PC-3 (cell line): ENCODE data around the gene LOXL4. TPM values are rescaled to one million over a fixed set of nuclear protein-coding genes. Genes with fewer than 3 reads are reported as not detected.
A peak's percentile ranks its signal among the peaks of the same experiment; 100 is the strongest.

Source experiments
- ATAC-seq: fragments of 200-7000 bp; cut with Tn5 transposase; 2 replicates; pipeline ENCODE4 v1.9.1; 2020; ENCODE audit warnings: mild to moderate bottlenecking, moderate library complexity
- Bru-seq: library from RNA; stranded (reverse); fragments of 400-500 nt; gene quantifications from one replicate; lab custom pipeline; 2021; lab: Mats Ljungman, UMichigan
- BruChase-seq, 2 experiments: library from RNA; stranded (reverse); fragments of 400-500 nt; gene quantifications; one replicate each; lab custom pipeline; 2021; lab: Mats Ljungman, UMichigan
- BruUV-seq: library from RNA; stranded (reverse); fragments of 400-500 nt; replicated peaks from 2 replicates; lab custom pipeline; 2021; lab: Mats Ljungman, UMichigan
- CTCF ChIA-PET: fragments of 300-600 bp; sonication (Branson Sonifier 250); formaldehyde crosslinking; loops from one replicate; lab custom pipeline; 2022; ENCODE audit warnings: antibody characterized with exemption; lab: Charles Lee
- POLR2A ChIA-PET: fragments of 300-600 bp; sonication (Branson Sonifier 250); formaldehyde crosslinking; loops from one replicate; lab custom pipeline; 2022; ENCODE audit warnings: antibody characterized with exemption; ENCODE audit not compliant: unreplicated experiment; lab: Charles Lee
- DNase-seq: peaks from one replicate; pipeline ENCODE4 v3.0.0-alpha.2; 2015
- H2AFZ ChIP-seq: fragments of 300-600 bp; sonication (generic); 2 replicates; pipeline ENCODE4 v1.6.0; 2016; ENCODE audit warnings: antibody characterized with exemption, low read length
- H3F3A ChIP-seq: fragments of 300-600 bp; sonication (generic); one replicate; pipeline ENCODE4 v1.6.0; 2017; ENCODE audit warnings: antibody characterized with exemption, low read length, control low read depth, mild to moderate bottlenecking; ENCODE audit not compliant: unreplicated experiment
- H3K27ac ChIP-seq: fragments of 300-600 bp; sonication (generic); 2 replicates; pipeline ENCODE4 v1.5.1; 2016; ENCODE audit warnings: mild to moderate bottlenecking, low read length
- H3K27me3 ChIP-seq: fragments of 300-600 bp; sonication (generic); 2 replicates; pipeline ENCODE4 v1.6.1; 2016; ENCODE audit warnings: low read length, mixed read lengths
- H3K36me3 ChIP-seq: fragments of 300-600 bp; sonication (generic); 2 replicates; pipeline ENCODE4 v1.6.1; 2016; ENCODE audit warnings: low read depth, mixed run types, low read length, mixed read lengths
- H3K4me1 ChIP-seq: fragments of 300-600 bp; sonication (generic); 2 replicates; pipeline ENCODE4 v1.5.1; 2016; ENCODE audit warnings: low read length; ENCODE audit not compliant: insufficient read depth
- H3K4me2 ChIP-seq: fragments of 300-600 bp; sonication (generic); 2 replicates; pipeline ENCODE4 v1.6.0; 2016; ENCODE audit warnings: low read length
- H3K4me3 ChIP-seq: fragments of 300-600 bp; sonication (generic); 2 replicates; pipeline ENCODE4 v1.5.1; 2016; ENCODE audit warnings: mild to moderate bottlenecking, low read length, mixed read lengths
- H3K79me2 ChIP-seq: fragments of 300-600 bp; sonication (generic); 2 replicates; pipeline ENCODE4 v1.6.1; 2017; ENCODE audit warnings: low read length, mixed read lengths
- H3K9ac ChIP-seq: fragments of 300-600 bp; sonication (generic); 2 replicates; pipeline ENCODE4 v1.6.0; 2016; ENCODE audit warnings: mild to moderate bottlenecking, low read length
- H3K9me2 ChIP-seq: fragments of 300-600 bp; sonication (generic); replicated peaks from 2 replicates; pipeline ENCODE4 v1.6.1; 2016; ENCODE audit warnings: mixed run types, low read length, mixed read lengths
- H3K9me3 ChIP-seq: fragments of 300-600 bp; sonication (generic); 2 replicates; pipeline ENCODE4 v1.6.1; 2016; ENCODE audit warnings: low read length, mixed read lengths
- H4K20me1 ChIP-seq: fragments of 300-600 bp; sonication (generic); 2 replicates; pipeline ENCODE4 v1.6.1; 2016; ENCODE audit warnings: low read length, mixed read lengths
- EZH2 ChIP-seq: fragments of 300-600 bp; sonication (generic); IDR thresholded peaks from one replicate; pipeline ENCODE4 v1.6.1; 2017; ENCODE audit warnings: antibody characterized with exemption, mild to moderate bottlenecking, low read length; ENCODE audit not compliant: unreplicated experiment
- EZH2phosphoT487 ChIP-seq: fragments of 300-600 bp; sonication (generic); IDR thresholded peaks from 2 replicates; pipeline ENCODE4 v1.6.1; 2018; ENCODE audit warnings: mild to moderate bottlenecking, antibody characterized with exemption, low read length, borderline replicate concordance
- intact Hi-C: fragments of 100-400 bp; cut with micrococcal nuclease; formaldehyde crosslinking; loops from 2 replicates; pipeline ENCODE4 v1.9.0; 2023
- long read RNA-seq: library from polyadenylated mRNA; unstranded; transcript quantifications from one replicate; pipeline ENCODE4 v2.0.0, GENCODE V29; 2021; ENCODE audit not compliant: unreplicated experiment
- total RNA-seq: library from RNA; depleted of rRNA; stranded (reverse); fragments of >200 nt; gene quantifications from 2 replicates; pipeline ENCODE4 v1.2.3, GENCODE V29; 2014; rRNA removed
- TF ChIP-seq, protein P1 (sequence below): fragments of 300-600 bp; sonication (generic); conservative IDR thresholded peaks from 2 replicates; pipeline ENCODE4 v1.5.1; 2017; ENCODE audit warnings: antibody characterized with exemption, low read depth, mild to moderate bottlenecking, low read length

Gene LOXL4
- 7.8 and 8.2 TPM in 2 replicates for total RNA-seq
- percentile 58 among the genes with signal in this experiment for Bru-seq, nascent RNA
- percentile 54 among the genes with signal in this experiment for BruChase-seq, experiment 1, labeled RNA remaining after a 6-hour chase
- percentile 65 among the genes with signal in this experiment for BruChase-seq, experiment 2, labeled RNA remaining after a 2-hour chase
- long read RNA-seq, transcript LOXL4-201 (15 exons, 3,653 nt) = major isoform, 46 of 106 reads
- long read RNA-seq, partial matches to known transcripts = 21 of 106 reads
- long read RNA-seq, other reads (novel, unspliced or antisense) = 39 of 106 reads

DNA sequence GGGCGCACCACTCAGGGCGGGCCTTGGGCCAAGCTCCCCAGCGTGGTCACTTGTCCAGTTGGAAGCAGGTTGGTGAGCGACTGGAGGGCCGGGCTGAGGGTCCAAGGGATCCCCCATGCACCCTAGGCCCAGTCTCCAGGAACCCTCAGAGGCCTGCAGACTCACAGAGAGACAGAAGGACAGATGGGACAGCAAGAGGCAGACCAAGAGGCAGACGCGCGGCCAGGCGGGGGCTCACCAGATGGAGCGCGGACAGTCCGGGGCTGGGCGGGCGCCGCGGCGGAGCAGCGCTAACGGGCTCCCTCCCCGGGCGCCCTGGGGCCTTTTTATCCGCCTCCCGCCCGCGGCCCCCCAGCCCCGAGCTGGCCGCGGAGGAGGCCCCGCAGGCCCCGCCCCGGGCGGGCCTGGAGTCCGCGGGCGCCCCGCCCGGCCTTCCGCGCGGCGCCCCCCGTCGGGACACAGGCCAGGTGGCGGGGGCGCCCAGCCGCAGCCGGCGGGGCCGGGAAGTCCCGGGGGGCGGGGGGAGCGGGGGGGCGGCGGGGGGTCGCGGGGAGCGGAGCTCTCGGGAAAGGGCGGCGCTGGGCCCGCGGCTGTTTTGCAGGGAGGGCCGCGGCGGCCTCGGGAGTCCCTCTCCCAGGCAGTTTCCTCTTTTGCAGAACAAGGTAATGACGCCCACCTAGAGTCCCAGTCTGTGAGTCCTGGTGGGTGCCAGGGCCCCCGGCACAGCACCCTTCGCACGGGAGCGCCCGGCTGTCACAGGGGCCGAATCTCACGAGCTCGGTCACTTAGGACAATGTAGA is at the start of gene LOXL4:
LOXL4 (minus strand) TSS at position 301 of the 800 bp plus-strand sequence. CDS start 5,175 bp downstream, outside the sequence.
- H3K4me1 ChIP-seq = peaks cover 27% of the 10 kb centered on the region
- peak within 1 kb of the TSS; percentile 67 for H3K27ac ChIP-seq
- TF ChIP-seq EZH2phosphoT487 (no peak), EZH2 (no peak)
- TF ChIP-seq, protein P1, sequence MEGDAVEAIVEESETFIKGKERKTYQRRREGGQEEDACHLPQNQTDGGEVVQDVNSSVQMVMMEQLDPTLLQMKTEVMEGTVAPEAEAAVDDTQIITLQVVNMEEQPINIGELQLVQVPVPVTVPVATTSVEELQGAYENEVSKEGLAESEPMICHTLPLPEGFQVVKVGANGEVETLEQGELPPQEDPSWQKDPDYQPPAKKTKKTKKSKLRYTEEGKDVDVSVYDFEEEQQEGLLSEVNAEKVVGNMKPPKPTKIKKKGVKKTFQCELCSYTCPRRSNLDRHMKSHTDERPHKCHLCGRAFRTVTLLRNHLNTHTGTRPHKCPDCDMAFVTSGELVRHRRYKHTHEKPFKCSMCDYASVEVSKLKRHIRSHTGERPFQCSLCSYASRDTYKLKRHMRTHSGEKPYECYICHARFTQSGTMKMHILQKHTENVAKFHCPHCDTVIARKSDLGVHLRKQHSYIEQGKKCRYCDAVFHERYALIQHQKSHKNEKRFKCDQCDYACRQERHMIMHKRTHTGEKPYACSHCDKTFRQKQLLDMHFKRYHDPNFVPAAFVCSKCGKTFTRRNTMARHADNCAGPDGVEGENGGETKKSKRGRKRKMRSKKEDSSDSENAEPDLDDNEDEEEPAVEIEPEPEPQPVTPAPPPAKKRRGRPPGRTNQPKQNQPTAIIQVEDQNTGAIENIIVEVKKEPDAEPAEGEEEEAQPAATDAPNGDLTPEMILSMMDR = no peak
- ATAC-seq (peak; percentile 16), DNase-seq (peak; percentile 19)
- intact Hi-C loops = loop anchor here (2.0 to 10.0 kb wide), 3 partner anchors 41 to 397 kb away; no protein-coding TSS in a partner anchor
- no peaks in the 10 kb centered on the region for H3K9me3 ChIP-seq
- no peaks in the 10 kb centered on the region for H3K9me2 ChIP-seq
- no peaks in the 10 kb centered on the region for H3K36me3 ChIP-seq
- H3K4me2 ChIP-seq = peak within 1 kb of the TSS; percentile 89
- no peaks in the 10 kb centered on the region for H3F3A ChIP-seq
- CTCF ChIA-PET = interaction anchor here (0.9 kb wide), 1 partner anchor 42 kb away, joined by 3 read pairs; no protein-coding TSS in a partner anchor
- H3K9ac ChIP-seq = peak within 1 kb of the TSS; percentile 37
- H3K27me3 ChIP-seq = no peaks in the 10 kb centered on the region
- H4K20me1 ChIP-seq = no peaks in the 10 kb centered on the region
- H2AFZ ChIP-seq = peak within 1 kb of the TSS; percentile 83
- H3K79me2 ChIP-seq = no peaks in the 10 kb centered on the region
- BruUV-seq = no TSS peak
- H3K4me3 ChIP-seq = peak within 1 kb of the TSS; percentile 61
- POLR2A ChIA-PET = no interaction called here

DNA sequence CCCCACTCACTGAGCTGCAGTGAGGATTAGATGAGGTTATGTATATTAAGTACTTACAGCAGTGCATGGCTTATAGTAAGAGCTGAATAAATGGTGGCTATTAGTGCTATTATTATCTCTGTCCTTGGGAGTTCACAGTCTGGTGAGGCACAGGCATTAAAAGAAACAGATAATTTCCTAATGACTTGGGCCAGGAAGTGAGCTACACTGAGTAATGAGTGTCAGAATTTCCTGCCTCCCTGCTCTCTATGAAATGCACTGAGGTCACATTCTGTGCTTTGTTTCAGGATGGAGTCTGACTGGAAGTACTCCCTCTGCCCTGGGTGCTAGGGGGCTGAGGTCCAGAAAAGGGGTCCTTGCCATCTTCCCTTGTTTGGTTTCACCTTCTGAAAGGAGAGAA is 48.7 kb upstream of the LOXL4 start:
- no peaks in the 10 kb centered on the region for H3K9me2 ChIP-seq
- DNase-seq (peak; percentile 49), ATAC-seq (peak; percentile 76)
- H3K79me2 ChIP-seq = no peaks in the 10 kb centered on the region
- H3K27ac ChIP-seq = peak overlapping the region; percentile 19
- H2AFZ ChIP-seq = no peak overlapping the region
- POLR2A ChIA-PET = no interaction called here
- H3K36me3 ChIP-seq = no peaks in the 10 kb centered on the region
- H3K9me3 ChIP-seq = no peaks in the 10 kb centered on the region
- CTCF ChIA-PET = no interaction called here
- H3K27me3 ChIP-seq = no peaks in the 10 kb centered on the region
- H3K4me1 ChIP-seq = peaks cover 38% of the 10 kb centered on the region
- no peaks in the 10 kb centered on the region for H4K20me1 ChIP-seq
- no TSS peak for BruUV-seq
- intact Hi-C loops = no loop called here
- TF ChIP-seq EZH2phosphoT487 (no peak), EZH2 (no peak)
- TF ChIP-seq, protein P1 = no peak
- no peak overlapping the region for H3K9ac ChIP-seq
- no peaks in the 10 kb centered on the region for H3F3A ChIP-seq
- no peak overlapping the region for H3K4me3 ChIP-seq
- H3K4me2 ChIP-seq = peak overlapping the region; percentile 26; the same call in 1 of the 2 replicates
